Smooth muscle cell of the umbilical artery (primary cell): ENCODE measurements around the gene RAB1B. TPM values are rescaled to one million over a fixed set of nuclear protein-coding genes. Genes with fewer than 3 reads are reported as not detected.

Source experiments
- total RNA-seq: library from RNA; depleted of rRNA; stranded (reverse); fragments of >200 nt; gene quantifications from 2 replicates; pipeline ENCODE4 v1.2.3, GENCODE V29; 2014

Gene RAB1B
- total RNA-seq, result 60.3 and 122 TPM in 2 replicates

GRCh38 chr11:66268244-66268951, at the start of gene RAB1B:
RAB1B (plus strand) TSS chr11:66268639; CDS start chr11:66268680, 41 bp downstream.

GRCh38 chr11:66277471-66278362, 9.3 kb downstream of the RAB1B start, which contains the start of gene CNIH2:
CNIH2 (plus strand) TSS chr11:66278175; CDS start chr11:66278457, 282 bp downstream.

GRCh38 chr11:66288671-66289547, 20.5 kb downstream of the RAB1B start, which contains the start of gene YIF1A:
YIF1A (minus strand) TSS chr11:66289143; CDS start chr11:66288985, 158 bp downstream.

GRCh38 chr11:66291706-66292542, 23.5 kb downstream of the RAB1B start, which contains the start of gene TMEM151A:
TMEM151A (plus strand) TSS chr11:66291894; CDS start chr11:66292014, 120 bp downstream.

GRCh38 chr11:66316849-66317251, 48.4 kb downstream of the RAB1B start, which contains the start of gene CD248:
CD248 (minus strand) TSS chr11:66317044; CDS start chr11:66317027, 17 bp downstream.

Other genes with a start within 250 kb of the RAB1B start
- gene CATSPER1, start 242.2 kb upstream of the RAB1B start, total RNA-seq, result not detected in 2 replicates
- gene GAL3ST3, start 219.5 kb upstream of the RAB1B start, total RNA-seq, result 0.23 TPM in 1 of 2 replicates, not detected in the other
- 113 and 163 TPM in 2 replicates for gene SF3B2, start 216.3 kb upstream of the RAB1B start, total RNA-seq
- gene PACS1, start 198.4 kb upstream of the RAB1B start, total RNA-seq, result 77.5 and 125 TPM in 2 replicates
- gene KLC2, start 10.9 kb upstream of the RAB1B start, total RNA-seq, result 24.3 and 41.8 TPM in 2 replicates
- 0.37 TPM in 1 of 2 replicates, not detected in the other for gene CNIH2, start 9.5 kb downstream of the RAB1B start, total RNA-seq
- gene YIF1A, start 20.5 kb downstream of the RAB1B start, total RNA-seq, result 152 and 209 TPM in 2 replicates
- under 0.01 and 0.42 TPM in 2 replicates for gene TMEM151A, start 23.3 kb downstream of the RAB1B start, total RNA-seq
- 52.9 and 81.7 TPM in 2 replicates for gene CD248, start 48.4 kb downstream of the RAB1B start, total RNA-seq
- 8.3 and 19.2 TPM in 2 replicates for gene RIN1, start 67.8 kb downstream of the RAB1B start, total RNA-seq
- gene BRMS1, start 76.5 kb downstream of the RAB1B start, total RNA-seq, result 35.9 and 38.6 TPM in 2 replicates
- 44.0 and 95.6 TPM in 2 replicates for gene B4GAT1, start 79.0 kb downstream of the RAB1B start, total RNA-seq
- gene SLC29A2, start 103.1 kb downstream of the RAB1B start, total RNA-seq, result 0.30 and 0.97 TPM in 2 replicates
- gene NPAS4, start 152.4 kb downstream of the RAB1B start, total RNA-seq, result not detected in 2 replicates
- 24.6 and 34.3 TPM in 2 replicates for gene MRPL11, start 170.2 kb downstream of the RAB1B start, total RNA-seq
- 8.6 and 13.4 TPM in 2 replicates for gene PELI3, start 198.3 kb downstream of the RAB1B start, total RNA-seq
- 43.1 and 63.9 TPM in 2 replicates for gene DPP3, start 211.8 kb downstream of the RAB1B start, total RNA-seq
- 34.4 and 38.2 TPM in 2 replicates for gene BBS1, start 242.0 kb downstream of the RAB1B start, total RNA-seq